HEK293 (cell line): ENCODE results near the gene KYAT1.

Experiments used
- BCL11B ChIP-seq: fragments of 450-650 bp; formaldehyde crosslinking; IDR thresholded peaks from 2 replicates; pipeline ENCODE4 v1.5.1; 2016; ENCODE audit warnings: low read depth, missing biosample characterization, missing genetic modification characterization
- EGR2 ChIP-seq: fragments of 450-650 bp; formaldehyde crosslinking; IDR thresholded peaks from 2 replicates; pipeline ENCODE4 v1.5.1; 2016; ENCODE audit warnings: low read depth, missing biosample characterization, missing genetic modification characterization
- GLI2 ChIP-seq: fragments of 450-650 bp; formaldehyde crosslinking; IDR thresholded peaks from 2 replicates; pipeline ENCODE4; 2017; ENCODE audit warnings: missing biosample characterization, missing genetic modification characterization, low read depth, borderline replicate concordance
- SALL2 ChIP-seq: fragments of 450-650 bp; formaldehyde crosslinking; IDR thresholded peaks from 2 replicates; pipeline ENCODE4 v1.5.0; 2017; ENCODE audit warnings: missing biosample characterization, mild to moderate bottlenecking, missing genetic modification characterization, borderline replicate concordance
- SP2 ChIP-seq: fragments of 450-650 bp; formaldehyde crosslinking; IDR thresholded peaks from 2 replicates; pipeline ENCODE4 v1.5.1; 2016; ENCODE audit warnings: missing biosample characterization, missing genetic modification characterization
- SP7 ChIP-seq: fragments of 450-650 bp; formaldehyde crosslinking; IDR thresholded peaks from 2 replicates; pipeline ENCODE4 v1.5.1; 2016; ENCODE audit warnings: missing biosample characterization, missing genetic modification characterization
- ZBTB7A ChIP-seq: fragments of 450-650 bp; formaldehyde crosslinking; IDR thresholded peaks from 2 replicates; pipeline ENCODE4 v1.5.1; 2016; ENCODE audit warnings: low read depth, missing biosample characterization, missing genetic modification characterization
- ZFP41 ChIP-seq: fragments of 450-650 bp; formaldehyde crosslinking; IDR thresholded peaks from 2 replicates; pipeline ENCODE4 v1.5.1; 2016; ENCODE audit warnings: missing biosample characterization, missing genetic modification characterization, borderline replicate concordance
- ZNF121 ChIP-seq: fragments of 450-650 bp; formaldehyde crosslinking; IDR thresholded peaks from 2 replicates; pipeline ENCODE4 v1.5.1; 2016; ENCODE audit warnings: missing biosample characterization, missing genetic modification characterization
- ZNF175 ChIP-seq: fragments of 450-650 bp; formaldehyde crosslinking; IDR thresholded peaks from 2 replicates; pipeline ENCODE4 v1.5.1; 2016; ENCODE audit warnings: missing biosample characterization, missing genetic modification characterization
- ZNF335 ChIP-seq: fragments of 450-650 bp; formaldehyde crosslinking; conservative IDR thresholded peaks from 2 replicates; pipeline ENCODE4 v1.5.1; 2016; ENCODE audit warnings: missing biosample characterization, missing genetic modification characterization
- ZNF362 ChIP-seq: fragments of 450-650 bp; formaldehyde crosslinking; IDR thresholded peaks from 2 replicates; pipeline ENCODE4 v1.5.1; 2016; ENCODE audit warnings: missing biosample characterization, missing genetic modification characterization
- ZNF398 ChIP-seq: fragments of 450-650 bp; formaldehyde crosslinking; IDR thresholded peaks from 2 replicates; pipeline ENCODE4 v1.5.1; 2017; ENCODE audit warnings: missing biosample characterization, missing genetic modification characterization
- ZNF423 ChIP-seq: fragments of 450-650 bp; formaldehyde crosslinking; IDR thresholded peaks from 2 replicates; pipeline ENCODE4 v1.5.1; 2016; ENCODE audit warnings: missing biosample characterization, missing genetic modification characterization
- ZNF501 ChIP-seq: fragments of 450-650 bp; formaldehyde crosslinking; IDR thresholded peaks from 2 replicates; pipeline ENCODE4 v1.5.1; 2016; ENCODE audit warnings: missing biosample characterization, missing genetic modification characterization
- ZNF529 ChIP-seq: fragments of 450-650 bp; formaldehyde crosslinking; IDR thresholded peaks from 2 replicates; pipeline ENCODE4 v1.5.1; 2017; ENCODE audit warnings: missing genetic modification characterization, missing biosample characterization; ENCODE audit not compliant: insufficient replicate concordance
- ZNF544 ChIP-seq: fragments of 450-650 bp; formaldehyde crosslinking; IDR thresholded peaks from 2 replicates; pipeline ENCODE4 v1.5.0; 2017; ENCODE audit warnings: missing biosample characterization, missing genetic modification characterization
- ZNF555 ChIP-seq: fragments of 450-650 bp; formaldehyde crosslinking; conservative IDR thresholded peaks from 2 replicates; pipeline ENCODE4 v1.5.1; 2017; ENCODE audit warnings: missing biosample characterization, mild to moderate bottlenecking, missing genetic modification characterization, inconsistent platforms
- ZNF830 ChIP-seq: fragments of 450-650 bp; IDR thresholded peaks from 2 replicates; pipeline ENCODE4 v1.5.0; 2018; ENCODE audit warnings: missing biosample characterization, missing genetic modification characterization, low read depth, mild to moderate bottlenecking, moderate library complexity
- ZSCAN16 ChIP-seq: fragments of 450-650 bp; formaldehyde crosslinking; IDR thresholded peaks from 2 replicates; pipeline ENCODE4 v1.5.1; 2016; ENCODE audit warnings: missing biosample characterization, missing genetic modification characterization
- ZXDB ChIP-seq: fragments of 450-650 bp; formaldehyde crosslinking; IDR thresholded peaks from 2 replicates; pipeline ENCODE4 v1.5.1; 2016; ENCODE audit warnings: missing biosample characterization, missing genetic modification characterization
- TF ChIP-seq, protein P1 (sequence below): fragments of 450-650 bp; formaldehyde crosslinking; IDR thresholded peaks from 2 replicates; pipeline ENCODE4 v1.5.1; 2016; ENCODE audit warnings: missing biosample characterization, missing genetic modification characterization
- TF ChIP-seq, protein P2 (sequence below): fragments of 450-650 bp; formaldehyde crosslinking; IDR thresholded peaks from 2 replicates; pipeline ENCODE4 v1.5.1; 2017; ENCODE audit warnings: missing biosample characterization, missing genetic modification characterization
- TF ChIP-seq, protein P3 (sequence below): fragments of 450-650 bp; formaldehyde crosslinking; IDR thresholded peaks from 2 replicates; pipeline ENCODE4 v1.5.1; 2017; ENCODE audit warnings: missing biosample characterization, missing genetic modification characterization
- TF ChIP-seq, protein P4 (sequence below): sonication (generic); formaldehyde crosslinking; IDR thresholded peaks from 2 replicates; pipeline ENCODE4 v1.8.1; 2022; ENCODE audit warnings: mild to moderate bottlenecking, moderate library complexity, missing genetic modification reagents
- TF ChIP-seq, protein P5 (sequence below): fragments of 450-650 bp; formaldehyde crosslinking; IDR thresholded peaks from 2 replicates; pipeline ENCODE4 v1.5.1; 2016; ENCODE audit warnings: missing biosample characterization, missing genetic modification characterization

Gene KYAT1

DNA sequence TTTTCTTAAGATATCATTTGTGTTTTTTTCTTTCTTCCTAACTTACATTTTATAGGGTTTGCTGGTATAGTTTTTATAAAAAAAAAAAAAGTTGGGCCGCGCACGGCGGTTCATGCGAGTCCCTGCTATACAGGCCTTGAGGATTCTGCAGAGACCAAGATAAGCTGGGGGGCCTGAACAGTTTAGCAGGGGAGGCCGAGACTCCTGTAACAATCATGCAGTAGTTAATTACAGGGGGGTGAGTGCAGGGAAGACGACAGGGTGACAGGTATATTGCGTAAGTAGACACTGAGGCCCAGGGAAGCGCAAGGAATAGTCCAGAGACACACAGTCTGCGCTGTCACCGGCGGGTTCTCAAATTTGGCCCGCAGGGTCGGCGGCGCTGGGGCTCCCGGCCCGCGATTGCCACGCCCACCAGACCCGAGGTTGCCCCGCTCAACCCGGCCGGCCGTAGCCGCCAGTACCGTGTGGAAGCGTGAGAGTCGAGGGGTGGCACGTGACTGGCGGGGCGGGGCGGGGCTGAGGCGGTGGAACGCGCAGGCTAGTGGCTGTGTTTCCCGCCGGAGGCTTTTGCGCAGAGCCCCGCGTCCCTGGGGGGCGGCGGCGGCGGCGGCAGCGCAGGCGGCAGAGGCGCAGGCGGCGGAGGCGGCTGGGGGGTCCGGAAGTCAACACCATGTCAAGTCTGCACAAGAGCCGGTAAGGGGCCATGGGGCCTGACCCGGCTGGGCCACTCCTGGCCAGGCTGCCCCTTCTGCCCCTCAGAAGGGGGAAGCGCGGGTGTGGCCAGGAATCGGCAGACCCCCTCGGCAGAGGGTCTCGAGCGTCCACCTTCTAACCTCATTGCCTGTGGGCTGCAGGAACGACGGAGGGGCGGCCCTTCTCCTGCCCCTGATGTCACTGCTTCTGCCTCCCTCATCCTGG, 94.8 kb downstream of the KYAT1 start, which contains the start of gene TBC1D13 (continued):
- TF ChIP-seq ZNF362 (tag by site-specific recombination), result 0 out of 2 replicates have a peak, but pooled peaks have one; percentile 54
- TF ChIP-seq, protein P1, sequence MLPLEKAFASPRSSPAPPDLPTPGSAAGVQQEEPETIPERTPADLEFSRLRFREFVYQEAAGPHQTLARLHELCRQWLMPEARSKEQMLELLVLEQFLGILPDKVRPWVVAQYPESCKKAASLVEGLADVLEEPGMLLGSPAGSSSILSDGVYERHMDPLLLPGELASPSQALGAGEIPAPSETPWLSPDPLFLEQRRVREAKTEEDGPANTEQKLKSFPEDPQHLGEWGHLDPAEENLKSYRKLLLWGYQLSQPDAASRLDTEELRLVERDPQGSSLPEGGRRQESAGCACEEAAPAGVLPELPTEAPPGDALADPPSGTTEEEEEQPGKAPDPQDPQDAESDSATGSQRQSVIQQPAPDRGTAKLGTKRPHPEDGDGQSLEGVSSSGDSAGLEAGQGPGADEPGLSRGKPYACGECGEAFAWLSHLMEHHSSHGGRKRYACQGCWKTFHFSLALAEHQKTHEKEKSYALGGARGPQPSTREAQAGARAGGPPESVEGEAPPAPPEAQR (tag by site-specific recombination), result peak; percentile 90
- no peak for TF ChIP-seq ZNF175 (tag by site-specific recombination)
- peak; percentile 82 for TF ChIP-seq ZNF335 (tag by site-specific recombination)
- TF ChIP-seq, protein P2, sequence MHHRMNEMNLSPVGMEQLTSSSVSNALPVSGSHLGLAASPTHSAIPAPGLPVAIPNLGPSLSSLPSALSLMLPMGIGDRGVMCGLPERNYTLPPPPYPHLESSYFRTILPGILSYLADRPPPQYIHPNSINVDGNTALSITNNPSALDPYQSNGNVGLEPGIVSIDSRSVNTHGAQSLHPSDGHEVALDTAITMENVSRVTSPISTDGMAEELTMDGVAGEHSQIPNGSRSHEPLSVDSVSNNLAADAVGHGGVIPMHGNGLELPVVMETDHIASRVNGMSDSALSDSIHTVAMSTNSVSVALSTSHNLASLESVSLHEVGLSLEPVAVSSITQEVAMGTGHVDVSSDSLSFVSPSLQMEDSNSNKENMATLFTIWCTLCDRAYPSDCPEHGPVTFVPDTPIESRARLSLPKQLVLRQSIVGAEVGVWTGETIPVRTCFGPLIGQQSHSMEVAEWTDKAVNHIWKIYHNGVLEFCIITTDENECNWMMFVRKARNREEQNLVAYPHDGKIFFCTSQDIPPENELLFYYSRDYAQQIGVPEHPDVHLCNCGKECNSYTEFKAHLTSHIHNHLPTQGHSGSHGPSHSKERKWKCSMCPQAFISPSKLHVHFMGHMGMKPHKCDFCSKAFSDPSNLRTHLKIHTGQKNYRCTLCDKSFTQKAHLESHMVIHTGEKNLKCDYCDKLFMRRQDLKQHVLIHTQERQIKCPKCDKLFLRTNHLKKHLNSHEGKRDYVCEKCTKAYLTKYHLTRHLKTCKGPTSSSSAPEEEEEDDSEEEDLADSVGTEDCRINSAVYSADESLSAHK (tag by site-specific recombination), result 0 out of 2 replicates have a peak, but pooled peaks have one; percentile 19
- 0 out of 2 replicates have a peak, but pooled peaks have one; percentile 2 for TF ChIP-seq BCL11B (tag by site-specific recombination)
- no peak; the same call in none of the 2 replicates for TF ChIP-seq ZSCAN16
- TF ChIP-seq SALL2 (tag by site-specific recombination), result no peak
- TF ChIP-seq ZNF529 (tag by site-specific recombination), result no peak
- TF ChIP-seq, protein P3, sequence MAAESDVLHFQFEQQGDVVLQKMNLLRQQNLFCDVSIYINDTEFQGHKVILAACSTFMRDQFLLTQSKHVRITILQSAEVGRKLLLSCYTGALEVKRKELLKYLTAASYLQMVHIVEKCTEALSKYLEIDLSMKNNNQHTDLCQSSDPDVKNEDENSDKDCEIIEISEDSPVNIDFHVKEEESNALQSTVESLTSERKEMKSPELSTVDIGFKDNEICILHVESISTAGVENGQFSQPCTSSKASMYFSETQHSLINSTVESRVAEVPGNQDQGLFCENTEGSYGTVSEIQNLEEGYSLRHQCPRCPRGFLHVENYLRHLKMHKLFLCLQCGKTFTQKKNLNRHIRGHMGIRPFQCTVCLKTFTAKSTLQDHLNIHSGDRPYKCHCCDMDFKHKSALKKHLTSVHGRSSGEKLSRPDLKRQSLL (tag by site-specific recombination), result peak; percentile 49; the same call in 1 of the 2 replicates
- TF ChIP-seq ZNF398 (tag by site-specific recombination), result peak; percentile 61; the same call in 1 of the 2 replicates
- no peak for TF ChIP-seq ZNF555 (tag by site-specific recombination)
- TF ChIP-seq ZBTB7A (tag by site-specific recombination), result peak; percentile 74; the same call in 1 of the 2 replicates
- TF ChIP-seq ZNF544 (tag by site-specific recombination), result no peak
- peak; percentile 78 for TF ChIP-seq ZNF121 (tag by site-specific recombination)
- TF ChIP-seq SP7 (tag by site-specific recombination), result peak; percentile 94
- TF ChIP-seq, protein P4, sequence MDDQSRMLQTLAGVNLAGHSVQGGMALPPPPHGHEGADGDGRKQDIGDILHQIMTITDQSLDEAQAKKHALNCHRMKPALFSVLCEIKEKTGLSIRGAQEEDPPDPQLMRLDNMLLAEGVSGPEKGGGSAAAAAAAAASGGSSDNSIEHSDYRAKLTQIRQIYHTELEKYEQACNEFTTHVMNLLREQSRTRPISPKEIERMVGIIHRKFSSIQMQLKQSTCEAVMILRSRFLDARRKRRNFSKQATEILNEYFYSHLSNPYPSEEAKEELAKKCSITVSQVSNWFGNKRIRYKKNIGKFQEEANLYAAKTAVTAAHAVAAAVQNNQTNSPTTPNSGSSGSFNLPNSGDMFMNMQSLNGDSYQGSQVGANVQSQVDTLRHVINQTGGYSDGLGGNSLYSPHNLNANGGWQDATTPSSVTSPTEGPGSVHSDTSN (CRISPR knock-in tag), result peak; percentile 86; the same call in 1 of the 2 replicates
- no peak for TF ChIP-seq ZFP41 (tag by site-specific recombination)
- TF ChIP-seq ZNF501 (tag by site-specific recombination), result no peak; the same call in none of the 2 replicates
- TF ChIP-seq ZXDB (tag by site-specific recombination), result peak; percentile 93
- TF ChIP-seq ZNF830 (tag by site-specific recombination), result no peak
- TF ChIP-seq ZNF423 (tag by site-specific recombination), result no peak
- TF ChIP-seq, protein P5, sequence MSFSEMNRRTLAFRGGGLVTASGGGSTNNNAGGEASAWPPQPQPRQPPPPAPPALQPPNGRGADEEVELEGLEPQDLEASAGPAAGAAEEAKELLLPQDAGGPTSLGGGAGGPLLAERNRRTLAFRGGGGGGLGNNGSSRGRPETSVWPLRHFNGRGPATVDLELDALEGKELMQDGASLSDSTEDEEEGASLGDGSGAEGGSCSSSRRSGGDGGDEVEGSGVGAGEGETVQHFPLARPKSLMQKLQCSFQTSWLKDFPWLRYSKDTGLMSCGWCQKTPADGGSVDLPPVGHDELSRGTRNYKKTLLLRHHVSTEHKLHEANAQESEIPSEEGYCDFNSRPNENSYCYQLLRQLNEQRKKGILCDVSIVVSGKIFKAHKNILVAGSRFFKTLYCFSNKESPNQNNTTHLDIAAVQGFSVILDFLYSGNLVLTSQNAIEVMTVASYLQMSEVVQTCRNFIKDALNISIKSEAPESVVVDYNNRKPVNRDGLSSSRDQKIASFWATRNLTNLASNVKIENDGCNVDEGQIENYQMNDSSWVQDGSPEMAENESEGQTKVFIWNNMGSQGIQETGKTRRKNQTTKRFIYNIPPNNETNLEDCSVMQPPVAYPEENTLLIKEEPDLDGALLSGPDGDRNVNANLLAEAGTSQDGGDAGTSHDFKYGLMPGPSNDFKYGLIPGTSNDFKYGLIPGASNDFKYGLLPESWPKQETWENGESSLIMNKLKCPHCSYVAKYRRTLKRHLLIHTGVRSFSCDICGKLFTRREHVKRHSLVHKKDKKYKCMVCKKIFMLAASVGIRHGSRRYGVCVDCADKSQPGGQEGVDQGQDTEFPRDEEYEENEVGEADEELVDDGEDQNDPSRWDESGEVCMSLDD (tag by site-specific recombination), result peak; percentile 39
- peak; percentile 76 for TF ChIP-seq EGR2
- peak; percentile 65 for TF ChIP-seq SP2 (tag by site-specific recombination)
- 0 out of 2 replicates have a peak, but pooled peaks have one; percentile 6 for TF ChIP-seq GLI2 (tag by site-specific recombination)
